PC-9 (cell line): ENCODE measurements around the gene PLB1.

Experiments used
- CTCF ChIP-seq: fragments of 200-600 bp; sonication (generic); conservative IDR thresholded peaks from 2 replicates; pipeline ENCODE4 v1.6.1; 2017; ENCODE audit warnings: mixed run types, antibody characterized with exemption, mild to moderate bottlenecking, moderate library complexity
- EZH2 ChIP-seq: fragments of 200-600 bp; sonication (generic); IDR thresholded peaks from 2 replicates; pipeline ENCODE4 v1.8.0; 2017; ENCODE audit warnings: antibody characterized with exemption, low read depth

GRCh38 chr2:28583899-28584553, 88.2 kb downstream of the PLB1 start:
- TF ChIP-seq CTCF (no peak), EZH2 (no peak)
